DND-41 (cell line): Measurements from ENCODE around the gene MRPL44.

ENCODE experiments used
- CTCF ChIP-seq: IDR thresholded peaks from 2 replicates; pipeline ENCODE4 v1.5.1; 2012; ENCODE audit warnings: borderline replicate concordance, low read length, moderate library complexity, mild to moderate bottlenecking; ENCODE audit not compliant: poor library complexity, severe bottlenecking; ENCODE audit errors: extremely low read depth
- EZH2 ChIP-seq: IDR thresholded peaks from 3 replicates; pipeline ENCODE4 v1.6.1; 2012; ENCODE audit warnings: borderline replicate concordance, low read depth, mild to moderate bottlenecking, moderate library complexity, low read length, inconsistent platforms; ENCODE audit not compliant: severe bottlenecking

GRCh38 chr2:223994562-223995162 lies 37.4 kb downstream of the MRPL44 start:
- TF ChIP-seq CTCF: no peak
- no peak for TF ChIP-seq EZH2
